OCI-LY7 (cell line): ENCODE data around the gene MPRIP. TPM values are rescaled to one million over a fixed set of nuclear protein-coding genes. Genes with fewer than 3 reads are reported as not detected.

Source experiments
- BruUV-seq: library from RNA; stranded (reverse); fragments of 400-500 nt; replicated peaks from 2 replicates; lab custom pipeline; 2021; lab: Mats Ljungman, UMichigan
- CTCF ChIA-PET: fragments of 300-600 bp; sonication (Branson Sonifier 250); formaldehyde crosslinking; loops from one replicate; lab custom pipeline; 2022; ENCODE audit warnings: antibody characterized with exemption; ENCODE audit not compliant: unreplicated experiment; lab: Charles Lee
- POLR2A ChIA-PET: fragments of 300-600 bp; sonication (Branson Sonifier 250); formaldehyde crosslinking; loops from one replicate; lab custom pipeline; 2022; ENCODE audit warnings: antibody characterized with exemption; lab: Charles Lee
- DNase-seq: peaks from one replicate; pipeline ENCODE4 v3.0.0-alpha.2; 2015; ENCODE audit warnings: low spot score
- H2AFZ ChIP-seq: fragments of 200-600 bp; sonication (generic), shearing (Covaris generic); 2 replicates; pipeline ENCODE4 v1.6.1; 2014; ENCODE audit warnings: mild to moderate bottlenecking, antibody characterized with exemption, low read length, moderate library complexity
- H3K27ac ChIP-seq: fragments of 200-600 bp; sonication (generic); 2 replicates; pipeline ENCODE4 v1.5.1; 2014; ENCODE audit warnings: mixed run types, low read depth, mild to moderate bottlenecking, moderate library complexity, low read length, inconsistent platforms; ENCODE audit not compliant: poor library complexity, severe bottlenecking
- H3K36me3 ChIP-seq: fragments of 200-600 bp; sonication (generic); 2 replicates; pipeline ENCODE4 v1.6.1; 2014; ENCODE audit warnings: mild to moderate bottlenecking, antibody characterized with exemption, low read length, moderate library complexity, mixed read lengths; ENCODE audit not compliant: insufficient read depth
- H3K4me1 ChIP-seq: fragments of 200-600 bp; sonication (generic); 2 replicates; pipeline ENCODE4 v1.5.1; 2014; ENCODE audit warnings: mild to moderate bottlenecking, low read length; ENCODE audit not compliant: insufficient read depth, poor library complexity, severe bottlenecking
- H3K4me2 ChIP-seq: fragments of 200-600 bp; sonication (generic); 2 replicates; pipeline ENCODE4 v1.6.1; 2014; ENCODE audit warnings: mild to moderate bottlenecking, low read length
- H3K4me3 ChIP-seq: fragments of 200-600 bp; sonication (generic); 2 replicates; pipeline ENCODE4 v1.5.1; 2014; ENCODE audit warnings: mild to moderate bottlenecking, low read depth, low read length; ENCODE audit not compliant: poor library complexity, severe bottlenecking
- H3K79me2 ChIP-seq: fragments of 200-600 bp; sonication (generic); 2 replicates; pipeline ENCODE4 v1.6.1; 2016; ENCODE audit warnings: low read depth, mild to moderate bottlenecking, low read length, moderate library complexity, mixed read lengths; ENCODE audit not compliant: insufficient read depth
- H3K9me2 ChIP-seq: fragments of 200-600 bp; sonication (generic); 2 replicates; pipeline ENCODE4 v1.6.1; 2016; ENCODE audit warnings: mild to moderate bottlenecking, low read length, mixed read lengths; ENCODE audit not compliant: insufficient read depth
- H3K9me3 ChIP-seq: fragments of 200-600 bp; sonication (generic); 2 replicates; pipeline ENCODE4 v1.6.1; 2014; ENCODE audit warnings: mild to moderate bottlenecking, mixed run types, low read length, mixed read lengths
- H4K20me1 ChIP-seq: fragments of 200-600 bp; sonication (generic); 2 replicates; pipeline ENCODE4 v1.6.1; 2014; ENCODE audit warnings: mild to moderate bottlenecking, antibody characterized with exemption, low read length, moderate library complexity, mixed read lengths; ENCODE audit not compliant: insufficient read depth
- EZH2phosphoT487 ChIP-seq: fragments of 200-600 bp; sonication (generic); IDR thresholded peaks from 2 replicates; pipeline ENCODE4 v1.6.1; 2018; ENCODE audit warnings: low read depth, borderline replicate concordance, mild to moderate bottlenecking, mixed run types, antibody characterized with exemption, low read length, moderate library complexity, mixed read lengths
- intact Hi-C: fragments of 100-400 bp; cut with micrococcal nuclease; formaldehyde crosslinking; loops from one replicate; pipeline ENCODE4 v1.10.0; 2022; ENCODE audit not compliant: unreplicated experiment
- total RNA-seq, 2 experiments: library from RNA; depleted of rRNA in 1 of 2; stranded (reverse); fragments of >200 nt in 1 of 2; shearing (Covaris generic) in 1 of 2; gene quantifications; 2 replicates each; pipeline ENCODE4 v1.2.3, GENCODE V29; 2014 to 2022
- TF ChIP-seq, protein P1 (sequence below): fragments of 200-600 bp; sonication (generic); conservative IDR thresholded peaks from 2 replicates; pipeline ENCODE4 v1.5.1; 2014; ENCODE audit warnings: mild to moderate bottlenecking, antibody characterized with exemption, low read length, moderate library complexity, mixed read lengths

MPRIP gene
- total RNA-seq, 2 experiments from 2014 or later: 73.3 to 109 TPM

DNA sequence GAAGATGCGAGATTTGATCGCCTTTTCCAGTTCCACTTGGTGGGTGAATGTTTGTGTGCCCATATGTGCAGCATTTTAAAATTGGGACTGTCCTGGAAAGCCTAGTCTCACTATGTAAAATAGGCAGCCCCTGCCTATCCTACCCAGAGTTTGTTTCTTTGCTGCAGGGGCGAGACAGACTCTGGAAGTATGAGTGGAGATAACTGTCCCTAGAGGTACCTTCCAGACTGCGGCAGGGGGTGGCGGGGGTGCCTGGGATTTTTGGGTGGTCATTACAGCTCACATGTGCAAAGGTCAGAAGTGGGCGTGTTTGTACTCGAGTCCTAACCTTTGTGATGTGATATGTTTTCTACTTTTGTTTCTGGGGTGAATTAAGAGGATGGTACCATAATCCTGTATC lies 36.6 kb downstream of the MPRIP start:
- no TSS peak for BruUV-seq

GRCh38 chr17:17079336-17079735 lies 37.1 kb downstream of the MPRIP start:
- no peak overlapping the region for H2AFZ ChIP-seq
- H3K9me3 ChIP-seq: no peaks in the 10 kb centered on the region
- intact Hi-C loops: no loop called here
- no peaks in the 10 kb centered on the region for H3K79me2 ChIP-seq
- no TSS peak for BruUV-seq
- no peaks in the 10 kb centered on the region; the same call in 1 of the 2 replicates for H4K20me1 ChIP-seq
- H3K36me3 ChIP-seq: no peaks in the 10 kb centered on the region
- ChIA-PET CTCF (no interaction called here), POLR2A (no interaction called here)
- no peak overlapping the region for H3K4me2 ChIP-seq
- TF ChIP-seq EZH2phosphoT487: no peak
- TF ChIP-seq, protein P1, sequence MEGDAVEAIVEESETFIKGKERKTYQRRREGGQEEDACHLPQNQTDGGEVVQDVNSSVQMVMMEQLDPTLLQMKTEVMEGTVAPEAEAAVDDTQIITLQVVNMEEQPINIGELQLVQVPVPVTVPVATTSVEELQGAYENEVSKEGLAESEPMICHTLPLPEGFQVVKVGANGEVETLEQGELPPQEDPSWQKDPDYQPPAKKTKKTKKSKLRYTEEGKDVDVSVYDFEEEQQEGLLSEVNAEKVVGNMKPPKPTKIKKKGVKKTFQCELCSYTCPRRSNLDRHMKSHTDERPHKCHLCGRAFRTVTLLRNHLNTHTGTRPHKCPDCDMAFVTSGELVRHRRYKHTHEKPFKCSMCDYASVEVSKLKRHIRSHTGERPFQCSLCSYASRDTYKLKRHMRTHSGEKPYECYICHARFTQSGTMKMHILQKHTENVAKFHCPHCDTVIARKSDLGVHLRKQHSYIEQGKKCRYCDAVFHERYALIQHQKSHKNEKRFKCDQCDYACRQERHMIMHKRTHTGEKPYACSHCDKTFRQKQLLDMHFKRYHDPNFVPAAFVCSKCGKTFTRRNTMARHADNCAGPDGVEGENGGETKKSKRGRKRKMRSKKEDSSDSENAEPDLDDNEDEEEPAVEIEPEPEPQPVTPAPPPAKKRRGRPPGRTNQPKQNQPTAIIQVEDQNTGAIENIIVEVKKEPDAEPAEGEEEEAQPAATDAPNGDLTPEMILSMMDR: no peak
- DNase-seq: no peak
- no peaks in the 10 kb centered on the region for H3K9me2 ChIP-seq
- H3K4me1 ChIP-seq: no peaks in the 10 kb centered on the region
- no peak overlapping the region for H3K27ac ChIP-seq
- no peak overlapping the region for H3K4me3 ChIP-seq

More for the DNA sequence above, 36.6 kb downstream of the MPRIP start:
- intact Hi-C loops: no loop called here
- no peaks in the 10 kb centered on the region for H3K36me3 ChIP-seq
- DNase-seq: no peak
- POLR2A ChIA-PET: no interaction called here
- no peaks in the 10 kb centered on the region for H3K4me1 ChIP-seq
- no peak overlapping the region for H3K4me3 ChIP-seq
- no peak overlapping the region for H2AFZ ChIP-seq
- H3K9me2 ChIP-seq: no peaks in the 10 kb centered on the region
- H3K9me3 ChIP-seq: no peaks in the 10 kb centered on the region
- H4K20me1 ChIP-seq: no peaks in the 10 kb centered on the region; the same call in 1 of the 2 replicates
- H3K79me2 ChIP-seq: no peaks in the 10 kb centered on the region
- CTCF ChIA-PET: no interaction called here
- H3K4me2 ChIP-seq: no peak overlapping the region
- H3K27ac ChIP-seq: no peak overlapping the region
- no peak for TF ChIP-seq EZH2phosphoT487
- TF ChIP-seq, protein P1: no peak

GRCh38 chr17:17079761-17080160 lies 37.5 kb downstream of the MPRIP start:
- no peak overlapping the region for H3K4me3 ChIP-seq
- H3K4me1 ChIP-seq: no peaks in the 10 kb centered on the region
- H2AFZ ChIP-seq: no peak overlapping the region
- TF ChIP-seq, protein P1: no peak
- intact Hi-C loops: no loop called here
- H3K79me2 ChIP-seq: no peaks in the 10 kb centered on the region
- POLR2A ChIA-PET: no interaction called here
- no peak overlapping the region for H3K27ac ChIP-seq
- no peaks in the 10 kb centered on the region; the same call in 1 of the 2 replicates for H4K20me1 ChIP-seq
- BruUV-seq: no TSS peak
- no peaks in the 10 kb centered on the region for H3K9me3 ChIP-seq
- H3K4me2 ChIP-seq: no peak overlapping the region
- CTCF ChIA-PET: no interaction called here
- DNase-seq: no peak
- H3K36me3 ChIP-seq: no peaks in the 10 kb centered on the region
- H3K9me2 ChIP-seq: no peaks in the 10 kb centered on the region
